Measurements from ENCODE around the gene CCSER2.

Gene CCSER2

GRCh38 chr10:84374455-84374854, 46.1 kb downstream of the CCSER2 start:
- TF ChIP-seq CTCF (IDR thresholded peaks at IDR 0.05; ENCODE audit: low read depth, low read length) = no peak
- peaks cover 16% of the 10 kb centered on the region for H3K36me3 ChIP-seq
- no peaks in the 10 kb centered on the region for H3K9me3 ChIP-seq (ENCODE audit: severe bottlenecking)
- no peaks in the 10 kb centered on the region for H3K27me3 ChIP-seq (ENCODE audit: insufficient read depth, low read depth, severe bottlenecking)
- DNase-seq = no peak
- H3K27ac ChIP-seq = no peak overlapping the region
- H3K4me3 ChIP-seq (ENCODE audit: low read depth, low read length) = no peak overlapping the region

GRCh38 chr10:84375011-84375410, 46.6 kb downstream of the CCSER2 start:
- TF ChIP-seq CTCF (IDR thresholded peaks at IDR 0.05; ENCODE audit: low read depth, low read length) = peak; percentile 53
- peak; percentile 20 for DNase-seq
- H3K4me3 ChIP-seq (ENCODE audit: low read depth, low read length) = no peak overlapping the region
- no peaks in the 10 kb centered on the region for H3K9me3 ChIP-seq (ENCODE audit: severe bottlenecking)
- H3K27me3 ChIP-seq (ENCODE audit: insufficient read depth, low read depth, severe bottlenecking) = no peaks in the 10 kb centered on the region
- peaks cover 16% of the 10 kb centered on the region for H3K36me3 ChIP-seq
- H3K27ac ChIP-seq = no peak overlapping the region

- H3K4me3 ChIP-seq (ENCODE audit: low read depth, low read length) = no peak overlapping the region
- H3K27me3 ChIP-seq (ENCODE audit: insufficient read depth, low read depth, severe bottlenecking) = no peaks in the 10 kb centered on the region
- no peaks in the 10 kb centered on the region for H3K9me3 ChIP-seq (ENCODE audit: severe bottlenecking)
- no peak overlapping the region for H3K27ac ChIP-seq
- peaks cover 16% of the 10 kb centered on the region for H3K36me3 ChIP-seq
- TF ChIP-seq CTCF (IDR thresholded peaks at IDR 0.05; ENCODE audit: low read depth, low read length) = no peak
- DNase-seq = no peak
These were observed 47.5 kb downstream of the CCSER2 start for GRCh38 chr10:84375881-84376280.

GRCh38 chr10:84388148-84388547, 59.8 kb downstream of the CCSER2 start:
- H3K9me3 ChIP-seq (ENCODE audit: severe bottlenecking) = peaks cover 6% of the 10 kb centered on the region
- H3K27ac ChIP-seq = no peak overlapping the region
- TF ChIP-seq CTCF (IDR thresholded peaks at IDR 0.05; ENCODE audit: low read depth, low read length) = no peak
- peaks cover 2% of the 10 kb centered on the region for H3K36me3 ChIP-seq
- no peak for DNase-seq
- no peak overlapping the region for H3K4me3 ChIP-seq (ENCODE audit: low read depth, low read length)
- H3K27me3 ChIP-seq (ENCODE audit: insufficient read depth, low read depth, severe bottlenecking) = no peaks in the 10 kb centered on the region

GRCh38 chr10:84390364-84390763, 62.0 kb downstream of the CCSER2 start:
- Histone ChIP-seq H3K27me3 (ENCODE audit: insufficient read depth, low read depth, severe bottlenecking) (no peaks in the 10 kb centered on the region), H3K27ac (no peak overlapping the region), H3K36me3 (peaks cover 2% of the 10 kb centered on the region), H3K9me3 (ENCODE audit: severe bottlenecking) (peaks cover under 1% of the 10 kb centered on the region), H3K4me3 (ENCODE audit: low read depth, low read length) (no peak overlapping the region)
- DNase-seq = no peak
- no peak for TF ChIP-seq CTCF (IDR thresholded peaks at IDR 0.05; ENCODE audit: low read depth, low read length)

GRCh38 chr10:84391326-84391725, 62.9 kb downstream of the CCSER2 start:
- Histone ChIP-seq H3K9me3 (ENCODE audit: severe bottlenecking) (no peaks in the 10 kb centered on the region), H3K27ac (no peak overlapping the region), H3K36me3 (peaks cover 2% of the 10 kb centered on the region), H3K27me3 (ENCODE audit: insufficient read depth, low read depth, severe bottlenecking) (no peaks in the 10 kb centered on the region), H3K4me3 (ENCODE audit: low read depth, low read length) (no peak overlapping the region)
- no peak for DNase-seq
- no peak for TF ChIP-seq CTCF (IDR thresholded peaks at IDR 0.05; ENCODE audit: low read depth, low read length)

Measured in WERI-Rb-1 (cell line).